Endothelial cell of umbilical vein (primary cell): ENCODE measurements around the gene HDAC11. TPM values are rescaled to one million over a fixed set of nuclear protein-coding genes. Genes with fewer than 3 reads are reported as not detected.

Experiments
- BruUV-seq: library from RNA; stranded (reverse); fragments of 400-500 nt; replicated peaks from 2 replicates; lab custom pipeline; 2021; lab: Mats Ljungman, UMichigan
- CTCF ChIA-PET: fragments of 300-600, 350-600 bp; sonication (Branson Sonifier 250); formaldehyde crosslinking; loops from one replicate; lab custom pipeline; 2021; ENCODE audit warnings: antibody characterized with exemption, inconsistent platforms; lab: Charles Lee
- POLR2A ChIA-PET: fragments of 300-600, 350-600 bp; sonication (Branson Sonifier 250); formaldehyde crosslinking; loops from one replicate; lab custom pipeline; 2021; ENCODE audit warnings: antibody characterized with exemption, inconsistent platforms; lab: Charles Lee
- DNase-seq: peaks from one replicate; pipeline ENCODE4 v3.0.0-alpha.2; 2011; ENCODE audit warnings: low read depth, low spot score
- FAIRE-seq: peaks from 2 replicates; lab custom pipeline; 2011; peaks lifted over from hg19 to GRCh38; lab: Jason Lieb, UNC
- H2AFZ ChIP-seq: 2 replicates; pipeline ENCODE4 v1.6.0; 2012; ENCODE audit warnings: low read depth, low read length, control low read depth, inconsistent platforms
- H3K27ac ChIP-seq: 2 replicates; pipeline ENCODE4 v1.5.1; 2011; ENCODE audit warnings: low read depth, mild to moderate bottlenecking, control low read depth, low read length, moderate library complexity; ENCODE audit not compliant: insufficient read depth
- H3K27me3 ChIP-seq, 2 experiments: 2 replicates each; pipeline versions ENCODE4 v1.6.0 to v1.6.1; 2011; ENCODE audit warnings: low read length in 2 of 2, mixed read lengths in 1 of 2; ENCODE audit not compliant: control insufficient read depth in 2 of 2, insufficient read depth in 2 of 2
- H3K36me3 ChIP-seq, 2 experiments: 2 replicates in 1 of 2; 3 replicates in 1 of 2; pipeline ENCODE4 v1.5.1; 2011; ENCODE audit warnings: low read length in 2 of 2, mild to moderate bottlenecking in 1 of 2, moderate library complexity in 1 of 2; ENCODE audit not compliant: control insufficient read depth in 2 of 2, insufficient read depth in 2 of 2; ENCODE audit errors: extremely low read depth in 1 of 2
- H3K4me1 ChIP-seq: 3 replicates; pipeline ENCODE4 v1.5.1; 2011; ENCODE audit warnings: mild to moderate bottlenecking, low read length; ENCODE audit not compliant: control insufficient read depth, insufficient read depth; ENCODE audit errors: extremely low read depth
- H3K4me2 ChIP-seq: 2 replicates; pipeline ENCODE4 v1.6.1; 2011; ENCODE audit warnings: low read length, control low read depth, mixed read lengths; ENCODE audit not compliant: insufficient read depth
- H3K4me3 ChIP-seq, 3 experiments: fragments of 200-600 bp in 1 of 3; sonication (generic), shearing (Covaris generic) in 1 of 3; replicated peaks in 1 of 3; 2 replicates each; pipeline ENCODE4 v1.5.1; 2011 to 2016; ENCODE audit warnings: control low read depth in 3 of 3, low read length in 3 of 3, mild to moderate bottlenecking in 2 of 3, inconsistent platforms in 1 of 3, low read depth in 1 of 3, moderate library complexity in 1 of 3; ENCODE audit not compliant: insufficient read depth in 1 of 3
- H3K79me2 ChIP-seq: 2 replicates; pipeline ENCODE4 v1.6.0; 2012; ENCODE audit warnings: low read length, inconsistent platforms; ENCODE audit not compliant: control insufficient read depth, insufficient read depth
- H3K9ac ChIP-seq: replicated peaks from 2 replicates; pipeline ENCODE3; 2011; ENCODE audit warnings: low read length, control low read depth; ENCODE audit not compliant: insufficient read depth; ENCODE audit errors: extremely low read depth
- H3K9me1 ChIP-seq: replicated peaks from 3 replicates; pipeline ENCODE4 v1.6.0; 2011; ENCODE audit warnings: mild to moderate bottlenecking, low read length; ENCODE audit not compliant: control insufficient read depth, insufficient read depth; ENCODE audit errors: extremely low read depth
- H3K9me3 ChIP-seq: replicated peaks from 2 replicates; pipeline ENCODE4 v1.5.1; 2012; ENCODE audit warnings: low read length, inconsistent platforms; ENCODE audit not compliant: control insufficient read depth, insufficient read depth
- H4K20me1 ChIP-seq: replicated peaks from 2 replicates; pipeline ENCODE3; 2011; ENCODE audit warnings: mild to moderate bottlenecking, low read length; ENCODE audit not compliant: control insufficient read depth, insufficient read depth; ENCODE audit errors: extremely low read depth
- CTCF ChIP-seq, 2 donors: IDR thresholded peaks; 1 replicate in 1 of 2; 2 replicates in 1 of 2; pipeline ENCODE4 v1.5.1; 2011; ENCODE audit warnings: low read length in 2 of 2, mild to moderate bottlenecking in 2 of 2, moderate library complexity in 2 of 2, control low read depth in 1 of 2, inconsistent platforms in 1 of 2, low read depth in 1 of 2; ENCODE audit not compliant: insufficient read depth in 1 of 2; ENCODE audit errors: extremely low read depth in 1 of 2
- EZH2 ChIP-seq: IDR thresholded peaks from 2 replicates; pipeline ENCODE4 v1.6.1; 2012; ENCODE audit warnings: borderline replicate concordance, low read depth, mild to moderate bottlenecking, moderate library complexity, low read length, inconsistent platforms; ENCODE audit not compliant: severe bottlenecking
- FOS ChIP-seq: IDR thresholded peaks from 2 replicates; pipeline ENCODE4 v1.6.1; 2011; ENCODE audit warnings: mild to moderate bottlenecking, low read length, moderate library complexity, borderline replicate concordance; ENCODE audit not compliant: insufficient read depth
- GATA2 ChIP-seq: IDR thresholded peaks from 2 replicates; pipeline ENCODE4 v1.7.0; 2011; ENCODE audit warnings: low read depth, mild to moderate bottlenecking, moderate library complexity, mixed read lengths, low read length; ENCODE audit not compliant: insufficient read length, insufficient read depth
- JUN ChIP-seq: IDR thresholded peaks from 2 replicates; pipeline ENCODE4 v1.6.1; 2011; ENCODE audit warnings: borderline replicate concordance, low read depth; ENCODE audit not compliant: insufficient read length, insufficient read depth
- MAX ChIP-seq: IDR thresholded peaks from 2 replicates; pipeline ENCODE4 v1.6.1; 2011; ENCODE audit not compliant: insufficient read depth, insufficient read length
- MYC ChIP-seq: IDR thresholded peaks from one replicate; pipeline ENCODE4 v1.6.1; 2011; ENCODE audit warnings: mild to moderate bottlenecking, low read depth, low read length
- POLR2A ChIP-seq: IDR thresholded peaks from 2 replicates; pipeline ENCODE4 v1.6.1; 2012; ENCODE audit warnings: low read depth, mild to moderate bottlenecking, control low read depth, low read length
- POLR2AphosphoS5 ChIP-seq: IDR thresholded peaks from 2 replicates; pipeline ENCODE4 v1.6.1; 2012; ENCODE audit warnings: low read depth, mild to moderate bottlenecking, control low read depth, low read length, moderate library complexity; ENCODE audit not compliant: insufficient read depth
- dilution Hi-C: fragments of 300-500 bp; cut with MboI; formaldehyde crosslinking; loops from one replicate; pipeline ENCODE4 v1.15.0; 2019; ENCODE audit warnings: low sequenced_read_pairs; ENCODE audit not compliant: extremely low pct_ligation_motif_present
- intact Hi-C: fragments of 100-400 bp; cut with micrococcal nuclease; formaldehyde crosslinking; loops from one replicate; pipeline ENCODE4 v1.10.0; 2022
- polyA plus RNA-seq, 4 experiments: library from polyadenylated mRNA; depleted of rRNA in 3 of 4; stranded (reverse) in 3 of 4; unstranded in 1 of 4; fragments of >200 nt; gene quantifications; 2 replicates each; pipeline versions ENCODE4 v1.2.1 to v1.2.3, GENCODE V29; 2011 to 2012; ENCODE audit warnings: missing spikeins in 1 of 4
- total RNA-seq: library from RNA; stranded (reverse); gene quantifications from 2 replicates; pipeline ENCODE4 v1.2.3, GENCODE V29; 2021

HDAC11 gene
- total and polyA plus RNA-seq, 2 donors (not counting 3 experiments of a cell fraction or from before 2014, with no cell fraction given) = 6.8 to 8.8 TPM

- CTCF ChIA-PET = no interaction called here
- dilution Hi-C loops (no loop called here), intact Hi-C loops (no loop called here)
- Histone ChIP-seq H3K27ac (no peak overlapping the region), H3K4me1 (no peaks in the 10 kb centered on the region), H2AFZ (no peak overlapping the region), H3K9me1 (no peaks in the 10 kb centered on the region), H3K9ac (no peak overlapping the region), H3K27me3 (no peaks in the 10 kb centered on the region), H3K36me3 (no peaks in the 10 kb centered on the region), H3K4me2 (no peak overlapping the region), H3K79me2 (no peaks in the 10 kb centered on the region), H3K9me3 (no peaks in the 10 kb centered on the region), H3K4me3 (no peak overlapping the region), H4K20me1 (no peaks in the 10 kb centered on the region)
- FAIRE-seq (no peak), DNase-seq (no peak)
- TF ChIP-seq GATA2 = no peak
- no peak for TF ChIP-seq MAX
- no peak for TF ChIP-seq CTCF (IDR thresholded peaks at IDR 0.05; ENCODE audit: extremely low read depth in 1 of 2, insufficient read depth in 1 of 2, low read depth in 1 of 2, low read length in 2 of 2)
- no peak for TF ChIP-seq MYC
- TF ChIP-seq POLR2A = no peak
- TF ChIP-seq FOS = no peak
- no peak for TF ChIP-seq POLR2AphosphoS5
- no peak for TF ChIP-seq EZH2
- TF ChIP-seq JUN = no peak
- POLR2A ChIA-PET = no interaction called here
- no TSS peak for BruUV-seq
Measured at GRCh38 chr3:13526626-13526949, 46.5 kb downstream of the HDAC11 start.
